IMR-90 (cell line): ENCODE measurements around the gene PNRC2. TPM values are rescaled to one million over a fixed set of nuclear protein-coding genes. Genes with fewer than 3 reads are reported as not detected.

ENCODE experiments used
- ATAC-seq: fragments of 200-7000 bp; cut with Tn5 transposase; 2 replicates; pipeline ENCODE4 v1.9.1; 2020; ENCODE audit warnings: low read depth, mild to moderate bottlenecking, moderate library complexity
- BruUV-seq: library from RNA; stranded (reverse); fragments of 400-500 nt; replicated peaks from 2 replicates; lab custom pipeline; 2021; lab: Mats Ljungman, UMichigan
- CTCF ChIA-PET: fragments of 300-600 bp; formaldehyde crosslinking; extraction: SDS; loops from one replicate; lab custom pipeline; 2021; ENCODE audit warnings: antibody characterized with exemption; lab: Yijun Ruan, JAX
- POLR2A ChIA-PET: fragments of 300-600 bp; sonication (Branson Sonifier 250); formaldehyde crosslinking; loops from one replicate; lab custom pipeline; 2022; ENCODE audit warnings: antibody characterized with exemption; ENCODE audit not compliant: unreplicated experiment; lab: Charles Lee
- DNase-seq: peaks from one replicate; pipeline ENCODE4 v3.0.0; 2013
- H2AFZ ChIP-seq: replicated peaks from 2 replicates; pipeline ENCODE3; 2013; ENCODE audit warnings: low read length, mild to moderate bottlenecking; ENCODE audit not compliant: poor library complexity
- H2AK5ac ChIP-seq: 2 replicates; pipeline ENCODE4 v1.6.1; 2013; ENCODE audit warnings: low read depth, low read length, inconsistent platforms
- H2AK9ac ChIP-seq: replicated peaks from 2 replicates; pipeline ENCODE3; 2013; ENCODE audit warnings: mild to moderate bottlenecking, low read depth, low read length, moderate library complexity; ENCODE audit not compliant: poor library complexity
- H2BK120ac ChIP-seq: 2 replicates; pipeline ENCODE4 v1.6.1; 2013; ENCODE audit warnings: low read depth, low read length, inconsistent platforms
- H2BK15ac ChIP-seq: 3 replicates; pipeline ENCODE4 v1.6.1; 2013; ENCODE audit warnings: low read depth, low read length, inconsistent platforms
- H2BK20ac ChIP-seq: 2 replicates; pipeline ENCODE4 v1.6.1; 2013; ENCODE audit warnings: low read depth, mild to moderate bottlenecking, inconsistent platforms, low read length, moderate library complexity
- H2BK5ac ChIP-seq: 2 replicates; pipeline ENCODE4 v1.6.1; 2013; ENCODE audit warnings: mild to moderate bottlenecking, low read depth, low read length, inconsistent platforms; ENCODE audit not compliant: poor library complexity, severe bottlenecking
- H3K14ac ChIP-seq: replicated peaks from 2 replicates; pipeline ENCODE4 v1.6.1; 2013; ENCODE audit warnings: low read depth, low read length, inconsistent platforms
- H3K18ac ChIP-seq: 2 replicates; pipeline ENCODE4 v1.6.1; 2013; ENCODE audit warnings: low read depth, low read length, control low read depth
- H3K23ac ChIP-seq: 2 replicates; pipeline ENCODE4 v1.6.1; 2013; ENCODE audit warnings: low read depth, low read length, inconsistent platforms
- H3K27ac ChIP-seq: 2 replicates; pipeline ENCODE4 v1.5.1; 2013; ENCODE audit warnings: mild to moderate bottlenecking, control low read depth, low read length; ENCODE audit not compliant: insufficient read depth
- H3K27me3 ChIP-seq: 2 replicates; pipeline ENCODE4 v1.6.1; 2013; ENCODE audit warnings: low read length; ENCODE audit not compliant: control insufficient read depth, insufficient read depth
- H3K36me3 ChIP-seq: 2 replicates; pipeline ENCODE4 v1.6.1; 2013; ENCODE audit warnings: low read length, mixed read lengths; ENCODE audit not compliant: control insufficient read depth, insufficient read depth
- H3K4ac ChIP-seq: 2 replicates; pipeline ENCODE4 v1.6.1; 2013; ENCODE audit warnings: low read depth, low read length, inconsistent platforms
- H3K4me1 ChIP-seq: 2 replicates; pipeline ENCODE4 v1.6.1; 2013; ENCODE audit warnings: low read length, mixed read lengths; ENCODE audit not compliant: control insufficient read depth, insufficient read depth
- H3K4me2 ChIP-seq: 2 replicates; pipeline ENCODE4 v1.6.1; 2013; ENCODE audit warnings: low read depth, mild to moderate bottlenecking, control low read depth, low read length, moderate library complexity
- H3K4me3 ChIP-seq: 2 replicates; pipeline ENCODE4 v1.5.1; 2013; ENCODE audit warnings: low read depth, mild to moderate bottlenecking, control low read depth, low read length, moderate library complexity; ENCODE audit not compliant: insufficient read depth
- H3K56ac ChIP-seq: 2 replicates; pipeline ENCODE4 v1.6.1; 2013; ENCODE audit warnings: low read length, inconsistent platforms; ENCODE audit not compliant: insufficient read depth; ENCODE audit errors: extremely low read depth
- H3K79me1 ChIP-seq, 2 experiments: 2 replicates each; pipeline ENCODE4 v1.6.1; 2013; ENCODE audit warnings: low read length in 2 of 2, inconsistent platforms in 1 of 2, low read depth in 1 of 2
- H3K9ac ChIP-seq: 2 replicates; pipeline ENCODE4 v1.6.1; 2013; ENCODE audit warnings: low read depth, low read length, control low read depth
- H3K9me1 ChIP-seq: 2 replicates; pipeline ENCODE4 v1.6.1; 2013; ENCODE audit warnings: low read length, inconsistent platforms; ENCODE audit not compliant: insufficient read depth
- H3K9me3 ChIP-seq: 2 replicates; pipeline ENCODE4 v1.6.1; 2013; ENCODE audit warnings: low read length; ENCODE audit not compliant: control insufficient read depth, insufficient read depth
- H4K20me1 ChIP-seq: 2 replicates; pipeline ENCODE4 v1.6.1; 2013; ENCODE audit warnings: low read length, inconsistent platforms; ENCODE audit not compliant: insufficient read depth
- H4K5ac ChIP-seq: 2 replicates; pipeline ENCODE4 v1.6.1; 2013; ENCODE audit warnings: mild to moderate bottlenecking, low read depth, low read length, control low read depth
- H4K8ac ChIP-seq, 2 experiments: 2 replicates each; pipeline ENCODE4 v1.6.1; 2013; ENCODE audit warnings: low read depth in 2 of 2, low read length in 2 of 2, control low read depth in 1 of 2, inconsistent platforms in 1 of 2
- H4K91ac ChIP-seq: 2 replicates; pipeline ENCODE4 v1.6.1; 2013; ENCODE audit warnings: low read depth, low read length, inconsistent platforms; ENCODE audit not compliant: insufficient read depth
- ELK1 ChIP-seq: fragments of 150-350 bp; IDR thresholded peaks from 2 replicates; pipeline ENCODE4 v1.6.1; 2016; ENCODE audit warnings: low read depth, mild to moderate bottlenecking, low read length, moderate library complexity, borderline replicate concordance
- MXI1 ChIP-seq: IDR thresholded peaks from 2 replicates; pipeline ENCODE4 v1.6.1; 2012; ENCODE audit warnings: low read depth, mild to moderate bottlenecking, low read length, moderate library complexity, borderline replicate concordance
- NFE2L2 ChIP-seq: fragments of 150-350 bp; IDR thresholded peaks from 2 replicates; pipeline ENCODE4 v1.6.1; 2016; ENCODE audit warnings: low read depth, mild to moderate bottlenecking, low read length
- dilution Hi-C: fragments of 300-500 bp; cut with HindIII; formaldehyde crosslinking; loops from one replicate; pipeline ENCODE4 v1.14.3; 2018; ENCODE audit warnings: low sequenced_read_pairs; ENCODE audit not compliant: unreplicated experiment
- in situ Hi-C: fragments of 300-500 bp; cut with MboI; formaldehyde crosslinking; loops from 3 replicates; pipeline ENCODE4 v1.14.3; 2019; ENCODE audit warnings: low sequenced_read_pairs, inconsistent platforms, mixed read lengths
- intact Hi-C: fragments of 100-400 bp; cut with micrococcal nuclease; formaldehyde crosslinking; loops from 2 replicates; pipeline ENCODE4 v1.10.0; 2022
- polyA plus RNA-seq, 3 experiments: library from polyadenylated mRNA; depleted of rRNA; stranded (reverse); fragments of >200 nt; gene quantifications; 2 replicates each; pipeline ENCODE4 v1.2.3, GENCODE V29; 2012; ENCODE audit warnings: low replicate concordance in 1 of 3
- total RNA-seq: library from RNA; depleted of rRNA; stranded (reverse); fragments of >200 nt; gene quantifications from 2 replicates; pipeline ENCODE4 v1.2.3, GENCODE V29; 2012

PNRC2 gene
- total and polyA plus RNA-seq, 2 of the 4 experiments (the other 2 are of a cell fraction): 50.6 to 76.0 TPM

GRCh38 chr1:23947366-23947765 is 12.3 kb upstream of the PNRC2 start:
- Histone ChIP-seq H3K14ac (no peak overlapping the region), H2AK5ac (no peak overlapping the region), H3K4me2 (no peak overlapping the region), H3K56ac (no peak overlapping the region), H4K8ac (no peak overlapping the region), H3K18ac (no peak overlapping the region), H4K91ac (no peak overlapping the region), H2BK20ac (no peak overlapping the region), H2BK120ac (no peak overlapping the region), H3K36me3 (no peaks in the 10 kb centered on the region), H3K9me1 (peaks cover 2% of the 10 kb centered on the region), H3K4ac (no peak overlapping the region), H4K5ac (no peak overlapping the region), H3K9me3 (peaks cover 6% of the 10 kb centered on the region), H3K79me1 (no peaks in the 10 kb centered on the region), H3K27ac (no peak overlapping the region), H2BK5ac (no peak overlapping the region), H3K4me3 (no peak overlapping the region), H2BK15ac (no peak overlapping the region), H4K20me1 (no peaks in the 10 kb centered on the region), H3K23ac (no peak overlapping the region), H3K27me3 (peaks cover 5% of the 10 kb centered on the region), H2AK9ac (no peak overlapping the region), H2AFZ (no peak overlapping the region), H3K4me1 (no peaks in the 10 kb centered on the region), H3K9ac (no peak overlapping the region)
- in situ Hi-C loops (no loop called here), intact Hi-C loops (no loop called here), dilution Hi-C loops (no loop called here)
- TF ChIP-seq ELK1 (no peak), NFE2L2 (no peak), MXI1 (no peak)
- DNase-seq (no peak), ATAC-seq (no peak)
- no TSS peak for BruUV-seq
- ChIA-PET POLR2A (interaction anchor here (0.6 kb wide), 1 partner anchor 12 kb away, joined by 3 read pairs; the partner anchor contains the start of gene PNRC2), CTCF (interaction anchor here (0.5 kb wide), 1 partner anchor 22 kb away, joined by 3 read pairs; no protein-coding TSS in a partner anchor)
